ENCODE data around the gene MIP. TPM values are rescaled to one million over a fixed set of nuclear protein-coding genes. Genes with fewer than 3 reads are reported as not detected.

MIP gene
- total and polyA plus RNA-seq, 2 of the 13 experiments (the other 11 are each of a cell fraction or from before 2014, with no cell fraction given) = not detected

GRCh38 chr12:56476972-56477432 lies 22.5 kb upstream of the MIP start (continued):
- TF ChIP-seq KIAA2018 (CRISPR knock-in tag; IDR thresholded peaks at IDR 0.05; ENCODE audit: borderline replicate concordance) (no peak), PHF20 (CRISPR knock-in tag; IDR thresholded peaks at IDR 0.05) (no peak), KDM2A (CRISPR knock-in tag; IDR thresholded peaks at IDR 0.05; ENCODE audit: borderline replicate concordance, low read depth) (no peak), YEATS4 (CRISPR knock-in tag; IDR thresholded peaks at IDR 0.05; ENCODE audit: borderline replicate concordance) (no peak), ZKSCAN1 (IDR thresholded peaks at IDR 0.05; ENCODE audit: low read length) (no peak), ZBTB40 (IDR thresholded peaks at IDR 0.05) (no peak), ZBTB40 (CRISPR knock-in tag; IDR thresholded peaks at IDR 0.05) (no peak), ZNF143 (CRISPR knock-in tag; IDR thresholded peaks at IDR 0.05) (no peak), SRSF4 (IDR thresholded peaks at IDR 0.05; ENCODE audit: low read depth, low read length, poor library complexity, severe bottlenecking) (no peak)

All from HepG2 (cell line).